PC-9 (cell line): Measurements from ENCODE around the gene NPTXR.

Source experiments
- CTCF ChIP-seq: fragments of 200-600 bp; sonication (generic); conservative IDR thresholded peaks from 2 replicates; pipeline ENCODE4 v1.6.1; 2017; ENCODE audit warnings: mixed run types, antibody characterized with exemption, mild to moderate bottlenecking, moderate library complexity
- EZH2 ChIP-seq: fragments of 200-600 bp; sonication (generic); IDR thresholded peaks from 2 replicates; pipeline ENCODE4 v1.8.0; 2017; ENCODE audit warnings: antibody characterized with exemption, low read depth

GRCh38 chr22:38772623-38772873 lies 71.3 kb downstream of the NPTXR start:
- TF ChIP-seq CTCF, result no peak
- TF ChIP-seq EZH2, result no peak
